ENCODE measurements around the gene ZNRF2.
"Not testable (repeated sequence)": the region's sequence is repeated elsewhere in the genome, so short reads cannot be mapped to it uniquely, and the experiment has no call there.

ZNRF2 gene

DNA sequence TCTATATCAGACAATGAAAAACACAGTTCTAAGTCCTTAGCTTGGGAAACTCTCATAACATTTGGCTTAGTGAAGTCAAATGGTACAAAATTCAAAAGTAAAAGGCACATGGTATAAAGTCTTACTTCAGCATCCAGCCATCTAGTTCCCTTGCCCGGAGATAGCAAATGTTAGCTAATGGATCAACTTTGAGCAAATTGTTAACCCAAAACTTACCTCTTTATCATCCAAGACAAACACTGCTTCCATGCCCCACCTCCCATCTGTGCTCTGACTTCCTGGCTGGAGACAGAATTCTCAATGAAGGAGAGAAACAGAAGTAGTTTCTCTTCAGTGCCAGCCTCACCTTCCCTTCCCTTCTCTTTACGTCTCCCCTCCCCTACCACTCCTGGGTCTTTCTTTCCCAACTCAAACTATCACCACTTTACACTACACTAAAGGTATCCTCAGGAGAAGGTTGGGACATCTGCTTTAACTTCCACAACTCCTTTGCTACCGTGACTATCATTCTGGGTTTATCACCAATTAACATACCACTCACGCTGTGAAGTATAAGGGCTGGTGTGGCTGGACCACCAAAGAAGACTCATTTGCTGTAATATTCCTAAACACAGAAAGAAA, 21.2 kb upstream of the ZNRF2 start:
- DNase-seq = no peak

DNA sequence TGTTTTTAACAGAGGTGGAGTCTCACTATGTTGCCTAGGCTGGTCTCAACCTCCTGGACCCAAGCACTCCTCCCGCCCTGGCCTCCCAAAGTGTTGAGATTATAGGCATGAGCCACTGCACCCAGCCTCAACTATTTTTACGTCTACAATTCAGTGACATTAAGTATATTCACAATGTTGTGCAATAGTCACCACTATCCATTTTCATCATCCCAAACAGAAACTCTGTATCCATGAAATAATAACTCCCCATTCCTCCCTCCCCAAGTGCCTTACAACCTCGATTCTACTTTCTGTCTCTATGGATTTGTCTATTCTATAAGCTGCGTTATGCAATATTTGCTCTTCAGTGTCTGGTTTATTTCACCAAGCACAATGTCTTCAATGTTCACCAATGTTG, 20.3 kb upstream of the ZNRF2 start:
- no peak for DNase-seq

DNA sequence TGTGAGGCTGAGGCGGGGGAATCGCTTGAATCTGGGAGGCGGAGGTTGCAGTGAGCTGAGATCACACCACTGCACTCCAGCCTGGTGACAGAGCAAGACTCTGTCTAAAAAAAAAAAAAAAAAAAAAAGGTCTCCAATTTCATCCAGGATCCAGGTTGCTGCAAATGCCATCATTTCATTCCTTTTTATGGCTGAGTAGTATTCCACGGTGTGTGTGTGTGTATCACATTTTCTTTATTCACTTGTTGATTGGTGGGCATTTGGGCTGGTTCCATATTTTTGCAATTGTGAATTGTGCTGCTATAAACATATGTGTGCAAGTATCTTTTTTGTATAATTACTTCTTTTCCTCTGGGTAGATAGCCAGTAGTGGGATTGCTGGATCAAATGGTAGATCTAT, 19.2 kb upstream of the ZNRF2 start:
- not testable (repeated sequence) for DNase-seq

DNA sequence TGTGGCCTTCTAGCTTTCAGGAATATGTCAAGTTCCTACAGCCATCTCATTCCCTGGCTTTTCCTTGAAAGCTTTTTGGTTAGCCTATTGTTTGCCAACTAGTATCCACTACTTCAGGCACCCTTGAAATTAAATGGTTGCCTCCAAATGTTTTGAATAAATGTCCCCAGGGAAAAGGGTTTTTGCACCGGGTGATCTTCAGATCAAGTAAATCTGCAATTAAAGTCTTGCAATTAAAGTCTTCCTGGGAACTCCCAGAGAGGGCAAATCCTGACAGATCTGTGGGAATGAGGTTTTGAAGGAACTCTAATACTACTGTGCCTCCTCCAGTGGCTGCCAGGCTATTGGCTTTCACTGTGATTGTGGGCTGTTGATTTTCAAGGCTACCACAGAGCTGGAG, 17.7 kb upstream of the ZNRF2 start:
- DNase-seq = no peak

DNA sequence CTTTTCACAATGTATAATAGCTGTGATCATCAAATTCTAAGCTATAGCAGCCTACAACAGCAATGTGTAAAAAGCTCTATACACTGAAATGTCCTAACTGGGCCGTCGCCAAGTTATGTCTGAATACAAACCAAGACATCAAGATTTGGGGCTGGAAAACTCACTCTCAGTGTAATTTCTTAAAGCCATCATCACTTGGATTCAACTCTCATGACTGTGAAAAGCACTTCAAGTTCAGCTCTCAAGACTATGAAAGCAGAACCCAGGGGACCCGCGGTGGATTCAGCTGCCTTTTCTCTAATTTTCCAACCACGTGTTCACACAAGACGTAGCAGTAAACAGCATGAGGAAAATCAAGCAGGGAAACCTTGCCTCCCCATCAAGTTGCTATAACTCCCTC, 15.8 kb upstream of the ZNRF2 start:
- no peak for DNase-seq

DNA sequence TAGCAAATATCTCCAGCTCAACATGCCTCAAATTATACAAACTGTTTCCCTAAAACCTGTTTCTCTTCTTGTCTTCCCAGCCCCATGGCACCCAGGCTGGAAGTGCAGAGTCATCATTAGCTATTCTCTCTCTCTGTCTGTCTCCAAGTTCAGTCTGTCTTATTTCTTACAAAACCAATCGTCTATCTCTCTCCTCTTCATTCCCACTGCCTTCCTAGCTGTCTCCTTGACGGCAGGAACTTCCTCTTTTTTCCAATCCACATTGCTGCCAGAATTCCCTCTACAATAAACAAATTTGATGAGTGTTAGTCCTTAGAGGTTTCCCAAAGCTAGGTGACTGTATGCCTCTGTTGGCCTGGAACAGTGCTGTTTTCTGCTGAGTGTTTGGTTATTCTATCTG, 14.9 kb upstream of the ZNRF2 start:
- DNase-seq = no peak

DNA sequence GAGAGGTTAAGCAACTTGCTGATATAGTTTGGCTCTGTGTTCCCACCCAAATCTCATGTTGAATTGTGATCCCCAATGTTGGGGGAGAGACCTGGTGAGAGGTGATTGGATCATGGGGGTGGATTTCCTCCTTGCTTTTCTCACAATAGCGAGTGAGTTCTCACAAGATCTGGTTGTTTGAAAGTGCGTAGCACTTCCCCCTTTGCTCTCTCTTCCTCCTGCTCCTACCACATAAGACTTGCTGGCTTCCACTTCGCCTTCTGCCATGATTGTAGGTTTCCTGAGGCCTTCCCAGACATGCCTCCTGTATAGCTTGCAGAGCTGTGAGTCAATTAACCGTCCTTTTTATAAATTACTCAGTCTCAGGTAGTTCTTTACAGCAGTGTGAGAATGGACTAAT, 13.5 kb upstream of the ZNRF2 start:
- DNase-seq = peak; percentile 35

DNA sequence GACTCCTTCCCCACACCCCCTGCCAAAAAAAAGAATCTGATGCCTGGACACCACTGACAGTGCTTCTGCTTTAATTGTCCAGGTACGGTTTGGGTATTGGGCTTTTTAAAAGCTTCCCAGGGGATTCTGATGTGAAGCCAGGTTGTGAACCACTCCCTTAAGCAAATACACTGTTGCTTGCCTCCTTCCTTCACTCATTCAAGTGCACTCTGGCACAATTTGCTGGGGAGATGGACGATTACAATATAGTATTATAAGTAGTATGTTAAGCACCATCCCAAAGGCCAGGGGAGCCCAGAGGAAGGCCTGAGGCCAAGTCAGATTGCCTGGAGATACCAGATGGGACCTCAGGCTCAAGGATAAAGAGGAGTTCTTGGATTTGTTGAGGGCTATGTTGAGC, 12.3 kb upstream of the ZNRF2 start:
- DNase-seq = no peak

DNA sequence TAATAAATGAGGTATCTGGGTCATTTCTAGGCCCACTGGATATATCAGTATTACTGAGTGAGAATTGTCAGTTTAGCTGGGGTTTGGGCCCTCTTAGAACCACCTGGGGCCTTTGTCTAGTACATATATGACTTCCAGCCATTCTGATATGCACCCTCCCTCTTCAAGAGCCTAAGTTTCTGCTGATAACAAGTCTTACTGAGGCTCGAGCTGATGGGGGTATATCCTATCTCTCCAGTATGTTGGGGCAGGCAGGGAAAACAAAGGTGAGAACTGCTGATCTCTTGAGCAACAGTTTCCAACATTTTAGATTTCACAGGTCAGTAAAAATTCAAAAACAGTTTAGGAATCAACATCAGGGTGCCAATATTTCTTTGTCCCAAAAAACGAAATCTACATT, 10.8 kb upstream of the ZNRF2 start:
- no peak for DNase-seq

DNA sequence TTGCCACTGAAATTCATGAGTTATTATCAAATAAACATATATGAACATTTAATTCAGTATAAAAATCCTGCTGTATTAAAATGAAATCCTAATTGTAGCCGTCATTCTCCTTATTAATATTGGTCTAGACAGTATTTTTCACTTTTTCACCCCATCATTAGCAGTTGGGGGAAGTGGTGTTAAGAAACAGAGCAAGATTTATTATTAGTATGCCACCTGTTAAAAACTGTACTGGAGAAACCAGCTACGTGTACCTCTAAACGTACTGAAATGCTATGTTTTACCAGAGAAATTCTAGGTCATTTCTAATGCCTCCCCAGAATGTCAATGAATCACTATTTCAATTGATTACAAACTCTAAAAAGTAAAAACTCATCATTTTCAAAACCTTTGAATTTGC, 9.8 kb upstream of the ZNRF2 start:
- DNase-seq = no peak

DNA sequence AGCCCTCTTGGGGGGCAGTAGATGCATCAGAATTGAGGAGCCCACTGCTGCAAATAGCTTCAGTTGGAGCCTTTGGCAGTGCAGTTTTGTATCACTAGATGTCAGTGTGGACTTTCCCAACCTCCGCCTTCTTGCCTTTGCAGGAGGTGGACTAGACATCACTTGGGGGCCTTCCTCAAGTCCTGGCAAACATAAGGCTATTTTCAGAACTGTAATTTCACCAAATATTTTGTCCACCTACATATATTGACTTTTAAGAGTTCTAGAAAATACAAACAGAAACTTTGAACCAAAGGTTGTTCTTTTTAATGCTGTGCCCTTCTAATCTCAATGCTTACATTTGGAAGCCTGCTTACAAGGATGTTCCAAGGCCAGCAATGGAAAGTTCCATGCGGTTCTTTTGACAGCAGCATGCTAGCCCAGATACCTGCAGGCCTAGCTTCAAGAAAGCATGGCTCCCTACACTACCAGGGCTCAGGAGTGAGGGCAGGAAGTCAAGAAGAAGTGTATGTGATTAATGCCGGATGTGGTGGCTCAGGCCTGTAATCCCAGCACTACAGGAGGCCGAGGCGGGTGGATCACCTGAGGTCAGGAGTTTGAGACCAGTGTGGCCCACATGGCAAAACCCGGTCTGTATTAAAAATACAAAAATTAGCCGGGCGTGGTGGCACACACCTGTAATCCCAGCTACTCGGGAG, 8.0 kb upstream of the ZNRF2 start:
- DNase-seq = peak; percentile 50

DNA sequence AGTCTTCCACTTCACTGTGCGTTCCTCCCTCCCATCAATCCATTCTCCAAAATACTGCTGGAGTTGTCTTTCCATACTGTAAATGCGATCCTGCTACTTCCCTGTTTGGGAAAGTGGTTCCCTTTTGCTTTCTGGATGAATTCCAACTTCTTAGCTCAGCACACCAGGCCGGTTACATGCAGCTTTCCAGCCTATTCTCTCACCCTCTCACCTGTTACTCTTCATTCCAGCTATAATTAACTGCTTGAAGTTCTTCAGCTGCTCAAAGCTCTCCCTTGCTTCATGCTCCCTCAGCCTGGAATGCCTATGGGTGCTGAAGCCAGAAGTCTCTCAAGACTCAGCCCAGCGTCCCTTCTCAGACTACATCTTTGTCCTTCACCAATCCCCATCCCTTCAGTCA, 6.0 kb upstream of the ZNRF2 start:
- peak; percentile 68 for DNase-seq

DNA sequence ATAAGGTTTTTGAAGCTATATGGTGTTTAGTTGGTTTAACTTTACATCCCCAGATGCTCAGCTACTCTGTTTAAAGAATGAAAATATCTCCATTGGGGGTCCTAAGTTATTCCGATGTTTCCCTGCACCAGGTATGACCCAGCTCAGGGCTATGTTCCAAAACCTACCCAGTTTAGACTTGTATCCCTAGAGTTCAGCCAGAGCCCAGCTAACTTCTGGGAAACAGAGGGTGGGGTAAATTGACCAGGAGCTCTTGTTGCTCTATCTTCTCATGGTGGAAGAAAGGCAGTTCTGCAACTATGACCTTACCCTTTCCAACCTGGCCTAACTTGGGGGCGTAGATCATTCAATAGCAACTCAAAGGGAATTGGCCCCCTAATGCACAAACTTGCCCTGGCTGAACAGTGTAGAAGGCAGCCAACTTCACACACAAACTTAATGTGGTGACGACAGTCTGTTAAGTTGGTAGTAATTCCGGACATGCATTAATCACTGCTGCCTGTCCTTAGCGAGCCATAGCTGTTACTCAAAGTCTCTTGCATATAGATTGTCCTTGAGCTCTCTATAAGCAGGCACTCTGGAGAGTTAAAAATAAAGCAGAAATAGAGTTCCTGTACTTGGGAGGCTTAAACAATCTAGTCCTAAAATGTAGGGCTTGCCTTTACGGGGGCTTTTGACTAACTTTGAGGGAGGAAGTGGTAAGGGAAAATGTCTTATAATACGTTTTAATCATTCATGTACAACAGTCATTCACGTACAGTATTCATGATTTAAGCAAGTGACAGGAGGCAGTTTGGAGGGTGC, 5.3 kb upstream of the ZNRF2 start:
- peak; percentile 53 for DNase-seq

DNA sequence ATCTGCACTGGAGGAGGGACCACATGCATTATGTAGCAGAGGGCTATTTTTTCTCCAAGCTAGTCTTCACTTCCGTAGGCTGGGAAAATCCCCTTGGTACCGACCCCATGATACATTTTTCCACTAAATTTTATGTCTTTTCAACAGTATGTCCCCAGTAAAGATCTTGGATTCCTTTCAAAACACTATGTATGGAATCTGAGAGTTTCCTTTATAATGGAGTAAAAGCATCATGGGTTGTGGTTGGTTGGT, 4.8 kb upstream of the ZNRF2 start:
- DNase-seq = peak; percentile 42

DNA sequence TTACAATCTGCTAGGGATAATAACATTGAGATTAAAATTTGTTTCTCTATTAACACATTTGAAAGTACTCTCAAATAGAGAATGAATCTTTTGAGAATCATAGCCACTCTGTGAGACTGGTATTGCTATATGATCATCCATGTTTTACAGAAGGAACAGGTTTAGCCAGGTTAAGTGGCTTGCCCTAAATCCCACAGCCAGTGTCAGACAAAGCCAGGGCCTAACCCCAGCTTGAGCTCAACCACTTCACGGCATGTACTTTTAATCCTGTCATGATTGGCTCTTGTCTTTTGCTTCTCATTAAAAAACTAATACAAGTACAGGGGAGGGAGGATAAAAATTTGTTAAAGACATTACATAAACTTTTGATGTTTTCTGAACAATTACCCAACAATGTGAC, 3.8 kb upstream of the ZNRF2 start:
- no peak for DNase-seq

DNA sequence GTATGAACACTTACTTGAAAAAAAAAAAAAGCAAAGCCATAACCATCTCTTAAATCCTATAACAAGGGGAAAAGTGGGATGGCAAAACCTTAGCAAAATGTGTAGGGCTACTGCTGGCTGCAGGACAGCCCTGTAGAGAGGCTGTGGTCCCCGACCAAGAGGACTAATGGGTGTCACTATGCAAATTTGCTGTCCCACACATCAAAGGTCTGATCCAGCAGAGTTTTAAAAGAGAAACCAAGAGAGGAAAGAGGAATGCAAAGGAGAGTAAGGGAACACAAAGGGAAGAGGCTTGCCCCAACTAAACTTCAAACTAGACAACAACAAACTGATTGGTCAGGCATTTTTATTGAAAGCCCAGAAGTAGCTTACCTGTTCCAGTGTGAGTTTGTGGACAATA, 3.1 kb upstream of the ZNRF2 start:
- DNase-seq = peak; percentile 20

DNA sequence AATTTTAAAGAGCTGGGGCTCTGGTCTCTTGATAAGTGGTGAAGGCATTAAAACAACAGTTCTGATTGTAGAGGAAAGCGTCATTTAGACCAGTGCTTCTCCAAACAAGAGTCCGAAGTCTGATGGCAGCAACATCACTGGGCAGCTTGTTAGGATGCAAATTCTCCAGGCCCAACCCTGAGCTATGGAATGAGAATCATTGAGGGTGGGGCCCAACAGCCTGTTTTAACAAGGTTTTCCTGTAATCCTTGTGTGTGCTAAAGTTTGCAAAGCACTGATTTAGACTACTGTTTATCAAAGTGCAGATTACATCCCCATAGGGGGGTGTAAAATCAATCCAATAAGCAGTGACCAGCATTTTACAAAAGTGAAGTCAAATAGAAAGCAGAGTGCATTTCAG, 2.6 kb upstream of the ZNRF2 start:
- no peak for DNase-seq

DNA sequence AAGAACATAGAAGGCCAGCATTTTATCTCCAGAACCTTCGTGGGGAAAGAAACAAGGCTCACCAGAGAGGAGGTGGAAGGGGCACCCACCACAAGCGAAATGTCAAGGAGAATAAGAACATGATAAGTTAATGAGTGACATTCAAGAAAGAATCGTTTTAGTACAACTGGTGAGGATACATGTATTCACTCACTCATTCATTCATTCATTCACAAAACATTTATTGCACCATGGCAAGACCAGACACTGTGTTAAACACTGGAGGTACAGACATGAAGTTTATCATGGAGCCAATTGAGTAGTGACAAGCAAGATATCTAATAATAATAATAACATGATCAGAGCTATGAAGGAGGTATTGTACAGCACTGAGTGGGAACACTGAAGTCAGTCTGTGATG, 1.7 kb upstream of the ZNRF2 start:
- DNase-seq = no peak

DNA sequence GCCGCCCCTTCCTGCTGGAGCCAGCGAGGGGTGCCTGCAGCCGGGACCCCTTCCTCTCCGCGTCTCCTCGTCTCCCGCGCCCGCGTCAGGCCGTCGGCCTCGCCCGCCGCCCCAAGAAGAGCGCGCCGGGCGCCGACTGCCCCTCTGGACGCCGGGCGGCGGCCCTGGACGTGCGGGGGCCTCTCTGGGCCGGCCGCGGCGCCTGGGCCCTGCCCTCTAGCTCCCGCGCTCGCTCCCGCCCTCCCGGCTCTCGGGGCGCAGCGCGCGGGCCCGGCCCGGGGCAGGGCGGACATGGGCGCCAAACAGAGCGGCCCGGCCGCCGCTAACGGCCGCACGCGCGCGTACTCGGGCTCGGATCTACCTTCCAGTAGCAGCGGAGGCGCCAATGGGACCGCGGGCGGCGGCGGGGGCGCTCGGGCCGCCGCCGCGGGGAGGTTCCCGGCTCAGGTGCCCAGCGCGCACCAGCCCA, 704 bp downstream of the ZNRF2 start:
- no peak for DNase-seq

DNA sequence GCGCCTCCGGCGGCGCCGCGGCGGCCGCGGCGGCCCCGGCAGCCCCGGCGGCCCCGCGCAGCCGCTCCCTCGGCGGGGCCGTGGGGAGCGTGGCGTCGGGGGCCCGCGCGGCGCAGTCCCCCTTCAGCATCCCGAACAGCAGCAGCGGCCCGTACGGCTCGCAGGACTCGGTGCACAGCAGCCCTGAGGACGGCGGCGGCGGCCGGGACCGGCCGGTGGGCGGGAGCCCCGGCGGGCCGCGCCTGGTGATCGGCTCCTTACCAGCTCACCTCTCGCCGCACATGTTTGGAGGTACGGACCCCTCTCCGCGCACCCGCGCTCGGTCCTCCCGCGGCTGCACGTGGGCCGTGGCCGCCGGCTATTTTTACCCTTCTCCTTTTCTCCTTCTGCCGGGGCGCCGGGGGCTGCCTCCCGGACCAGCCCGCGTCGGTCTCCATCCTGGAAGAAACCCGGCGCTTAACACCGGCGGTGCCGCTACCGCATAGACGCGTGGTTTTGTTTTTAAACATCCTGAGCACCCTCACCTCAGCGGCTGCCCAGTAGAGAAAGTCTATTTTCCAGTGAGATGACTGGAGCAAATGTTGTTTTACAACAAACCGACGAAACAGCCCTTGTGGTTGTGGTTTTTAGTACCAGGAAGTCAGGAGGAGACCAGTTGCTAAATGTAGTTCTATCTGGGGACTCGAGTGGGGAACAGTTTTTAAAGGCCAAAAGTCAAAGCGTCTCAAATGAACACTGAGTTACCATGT, 1.3 kb downstream of the ZNRF2 start:
- peak; percentile 86 for DNase-seq

DNA sequence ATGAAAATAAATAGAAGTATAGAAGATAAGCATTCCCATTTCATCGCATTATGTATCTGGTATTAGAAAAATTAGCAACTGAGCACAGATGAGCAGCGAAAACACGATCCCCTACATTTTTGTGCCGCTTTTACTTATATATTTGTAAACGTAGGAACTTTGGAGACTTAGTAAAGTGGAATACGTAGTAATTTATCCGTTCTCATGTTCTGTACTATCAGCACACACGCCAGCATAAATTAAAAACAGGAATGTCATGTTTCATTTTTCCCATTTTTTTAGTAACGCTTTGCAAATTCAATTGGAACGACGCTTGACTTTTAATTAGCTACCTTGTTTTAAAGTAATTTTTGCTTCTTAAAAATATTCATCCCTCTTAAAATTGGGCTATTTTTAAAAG, 2.4 kb downstream of the ZNRF2 start:
- no peak for DNase-seq

DNA sequence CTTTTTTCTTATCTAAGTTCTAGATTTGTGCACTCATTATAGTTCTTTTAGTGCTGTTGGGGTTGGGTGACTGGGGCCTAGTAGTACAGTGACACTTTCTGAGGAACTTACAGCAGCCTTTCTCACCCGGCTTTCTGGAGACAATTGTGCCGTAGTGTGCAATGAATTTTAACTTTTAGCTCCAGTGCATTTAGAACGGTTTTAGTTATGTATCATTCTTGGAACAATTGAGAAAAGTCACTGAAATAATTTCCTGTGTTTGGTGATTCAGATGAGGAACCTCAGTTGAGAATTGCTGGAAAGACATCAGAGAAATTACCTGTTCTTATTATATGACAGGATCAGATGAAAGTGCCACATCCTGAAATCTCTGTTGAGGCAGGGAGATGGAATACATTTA, 3.2 kb downstream of the ZNRF2 start:
- DNase-seq = peak; percentile 33

DNA sequence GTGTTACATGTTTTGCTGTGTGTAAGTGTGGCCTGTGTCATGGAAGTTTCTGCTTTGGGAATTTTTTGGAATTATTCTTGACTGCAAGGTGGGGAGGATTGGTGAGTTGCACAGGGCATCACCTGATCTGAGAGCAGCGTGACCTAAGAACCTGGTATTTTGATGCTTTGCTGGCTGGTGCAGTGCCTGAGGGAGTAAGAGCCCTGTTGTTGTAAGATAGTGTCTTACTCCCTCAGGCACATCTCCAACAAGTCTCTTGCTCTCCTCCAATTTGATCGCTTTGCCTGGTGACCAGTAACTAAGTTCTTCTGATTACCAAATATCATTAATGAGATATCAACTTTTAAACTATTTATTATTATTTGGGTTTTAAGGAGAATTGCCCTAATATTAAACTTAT, 5.2 kb downstream of the ZNRF2 start:
- DNase-seq = not testable (repeated sequence)

DNA sequence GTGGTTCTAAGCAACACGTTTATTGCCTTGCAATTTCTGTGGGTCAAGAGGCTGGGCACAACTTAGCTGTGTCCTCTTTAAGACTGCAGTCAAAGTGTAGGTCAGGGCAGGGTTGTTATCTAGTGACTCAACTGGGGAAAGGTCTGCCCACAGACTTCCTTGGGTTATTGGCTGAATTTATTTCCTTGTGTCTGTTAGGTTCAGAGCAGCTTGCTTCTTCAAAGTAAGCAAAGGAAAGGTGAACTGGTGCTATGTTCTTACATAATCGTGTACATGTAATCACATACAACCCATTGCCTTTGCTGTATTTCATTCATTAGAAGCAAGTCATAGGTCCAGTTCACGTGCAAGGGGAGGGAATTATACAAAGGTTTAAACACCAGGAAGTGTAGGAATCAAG, 5.9 kb downstream of the ZNRF2 start:
- DNase-seq = peak; percentile 41

Data from suppressor macrophage treated with lipopolysaccharide for 4 hours (primary cell).